GM20431 (cell line): ENCODE measurements around the gene HOXC9.

Experiments
- in situ Hi-C: fragments of 300-500 bp; cut with MseI, MboI; formaldehyde crosslinking; loops from one replicate; pipeline ENCODE4 v1.15.0; 2020; ENCODE audit warnings: low sequenced_read_pairs; ENCODE audit not compliant: unreplicated experiment

Gene HOXC9

GRCh38 chr12:54000116-54001114 is at the start of gene HOXC9:
HOXC9 (plus strand) TSS chr12:54000161; CDS start chr12:54000189, 28 bp downstream.
- in situ Hi-C loops: loop anchor here (25.0 kb wide), 1 partner anchor 362 kb away; the partner anchor contains the start of gene GPR84

GRCh38 chr12:53950437-53950773 is 49.6 kb upstream of the HOXC9 start:
- in situ Hi-C loops: no loop called here

DNA sequence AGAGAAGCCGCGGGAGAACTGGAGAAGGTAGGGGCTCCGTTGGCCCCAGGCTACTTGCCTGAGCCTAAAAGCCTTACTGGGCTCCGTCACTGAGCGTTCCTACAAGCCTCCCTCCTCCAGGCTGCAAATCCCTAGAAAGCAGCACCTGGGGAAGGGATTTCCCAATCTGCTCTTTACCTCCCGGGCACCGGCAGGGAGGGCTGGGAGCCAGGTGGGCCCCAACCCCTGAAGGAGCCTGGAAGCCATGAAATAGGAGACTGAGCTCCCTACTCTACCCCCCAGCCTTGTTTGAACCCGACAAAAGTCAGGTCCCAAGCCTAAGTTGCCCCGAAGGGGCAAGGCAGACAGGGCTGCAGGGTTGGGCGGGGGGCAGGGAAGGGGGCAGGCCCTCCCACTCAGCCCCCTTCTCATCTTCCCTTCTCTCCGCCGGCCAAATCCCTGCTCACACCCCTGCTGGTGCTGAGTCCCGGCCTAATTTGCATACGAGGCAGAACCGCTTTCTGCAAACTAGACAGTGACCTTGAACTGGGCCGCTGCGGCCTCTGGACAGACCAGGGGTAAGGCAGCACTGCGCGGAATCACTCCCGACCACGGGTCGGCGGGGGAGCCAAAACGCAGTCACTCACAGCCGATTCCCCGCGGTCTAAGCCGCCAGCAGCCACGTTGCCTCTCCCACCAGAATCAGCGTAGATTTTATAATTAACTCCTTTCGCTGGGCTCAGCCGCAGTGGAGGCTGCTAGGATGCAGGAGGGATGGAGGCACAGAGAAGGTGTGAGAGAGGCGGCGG is 49.0 kb upstream of the HOXC9 start:
- in situ Hi-C loops: no loop called here

DNA sequence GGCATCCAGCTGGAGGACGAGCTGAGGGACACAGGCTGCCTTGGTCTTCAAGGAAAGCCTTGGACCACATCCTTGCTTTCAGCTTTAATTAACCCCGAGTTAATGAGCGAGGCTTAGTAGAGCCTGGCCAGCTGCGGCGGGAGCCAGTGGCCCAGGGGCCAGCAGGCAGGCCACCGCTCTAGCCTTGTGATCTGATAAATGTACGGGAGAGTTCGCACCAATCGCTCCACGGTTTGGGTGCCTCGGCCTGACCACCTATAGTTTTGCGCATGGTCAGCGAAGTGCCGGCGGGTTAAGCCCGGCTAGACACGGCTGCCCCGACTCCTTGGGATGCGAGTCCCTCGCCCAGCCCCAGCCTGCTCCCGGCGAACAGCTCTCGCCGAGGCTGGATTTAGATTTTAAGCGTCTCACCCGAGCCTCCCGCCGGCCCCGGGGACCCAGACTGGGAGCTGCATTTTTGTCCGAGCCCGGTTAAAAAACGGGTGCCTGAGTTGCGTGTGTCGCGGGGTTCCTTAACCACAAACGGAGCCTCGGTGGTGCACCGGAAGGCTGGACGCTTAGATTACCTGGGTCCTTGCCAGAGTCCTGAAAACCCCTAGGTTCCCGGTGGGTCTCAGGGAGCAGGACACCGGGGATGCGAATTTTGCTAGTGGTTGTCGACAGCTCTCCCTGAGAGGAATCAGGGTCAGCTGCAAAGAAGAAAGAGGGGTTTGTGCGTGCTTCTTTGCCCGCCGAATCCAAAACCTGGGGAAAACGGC is 48.2 kb upstream of the HOXC9 start:
- in situ Hi-C loops: no loop called here

DNA sequence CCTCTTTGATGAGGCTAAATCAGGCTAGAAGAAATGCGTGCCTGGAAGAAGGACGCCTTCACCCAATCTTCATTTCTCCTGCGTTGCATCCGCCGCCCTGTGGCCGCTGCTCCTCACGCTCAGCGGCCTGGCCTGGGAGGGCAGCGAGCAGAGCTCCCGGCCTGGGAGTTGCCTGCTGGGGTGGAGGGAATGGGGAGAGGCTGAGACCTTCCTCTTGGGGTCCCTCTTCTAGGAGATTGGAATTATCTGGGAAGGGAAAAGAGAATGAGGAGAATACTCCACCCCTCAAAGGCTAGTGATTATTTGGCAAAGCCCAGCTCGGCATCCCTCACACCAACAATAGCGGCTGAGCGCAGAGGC is 47.6 kb upstream of the HOXC9 start:
- in situ Hi-C loops: no loop called here

- in situ Hi-C loops: no loop called here
Observed at GRCh38 chr12:53952871-53953734, 46.9 kb upstream of the HOXC9 start.

DNA sequence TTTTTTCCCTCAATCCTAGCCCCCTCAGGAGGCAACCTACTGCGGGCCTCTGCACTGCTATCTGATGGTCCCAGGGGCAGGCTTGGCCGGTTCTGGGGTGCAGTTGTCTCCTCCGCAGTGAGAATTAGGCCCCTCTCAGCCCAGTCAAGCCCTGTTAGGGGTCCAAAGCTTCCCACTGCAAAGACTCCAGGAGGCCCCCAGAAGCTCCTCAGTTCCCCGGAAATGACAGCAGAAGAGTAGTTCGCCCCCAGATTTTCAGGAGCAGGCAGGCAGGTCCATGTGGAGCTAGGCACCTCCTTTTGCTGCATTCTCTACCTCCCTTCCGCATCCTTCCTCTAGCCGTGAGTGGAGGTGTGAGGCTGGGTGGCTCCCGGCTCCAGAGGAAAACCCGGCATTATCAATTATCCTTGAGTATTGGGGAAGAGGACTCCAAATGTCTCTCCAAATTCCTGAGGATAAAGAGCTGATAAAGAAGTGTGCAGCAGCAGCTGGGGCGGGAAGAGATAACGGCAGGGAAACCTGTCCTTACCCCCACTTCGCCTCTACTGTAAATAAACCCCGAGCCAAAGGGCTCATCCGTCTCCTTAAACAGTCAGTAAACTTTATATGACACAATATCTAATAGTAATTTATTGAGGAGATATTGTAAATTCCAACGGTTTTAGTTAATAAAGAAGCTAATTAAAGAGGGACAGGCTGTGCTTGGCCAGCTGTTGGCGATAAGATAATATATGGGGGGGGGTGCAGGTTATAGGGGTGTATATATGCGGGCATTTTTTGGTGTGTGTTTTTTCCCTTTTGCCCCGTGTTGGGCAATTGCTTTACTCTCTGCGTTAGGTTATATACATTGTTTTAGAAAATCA is 45.9 kb upstream of the HOXC9 start:
- in situ Hi-C loops: no loop called here

GRCh38 chr12:53954694-53955035 is 45.3 kb upstream of the HOXC9 start, which contains the start of gene HOXC12:
HOXC12 (plus strand) TSS chr12:53954903; CDS start chr12:53954930, 27 bp downstream.
- in situ Hi-C loops: no loop called here

GRCh38 chr12:53955036-53955775 is 44.8 kb upstream of the HOXC9 start:
- in situ Hi-C loops: no loop called here

- in situ Hi-C loops: no loop called here
Observed at GRCh38 chr12:53955776-53956250, 44.1 kb upstream of the HOXC9 start.

DNA sequence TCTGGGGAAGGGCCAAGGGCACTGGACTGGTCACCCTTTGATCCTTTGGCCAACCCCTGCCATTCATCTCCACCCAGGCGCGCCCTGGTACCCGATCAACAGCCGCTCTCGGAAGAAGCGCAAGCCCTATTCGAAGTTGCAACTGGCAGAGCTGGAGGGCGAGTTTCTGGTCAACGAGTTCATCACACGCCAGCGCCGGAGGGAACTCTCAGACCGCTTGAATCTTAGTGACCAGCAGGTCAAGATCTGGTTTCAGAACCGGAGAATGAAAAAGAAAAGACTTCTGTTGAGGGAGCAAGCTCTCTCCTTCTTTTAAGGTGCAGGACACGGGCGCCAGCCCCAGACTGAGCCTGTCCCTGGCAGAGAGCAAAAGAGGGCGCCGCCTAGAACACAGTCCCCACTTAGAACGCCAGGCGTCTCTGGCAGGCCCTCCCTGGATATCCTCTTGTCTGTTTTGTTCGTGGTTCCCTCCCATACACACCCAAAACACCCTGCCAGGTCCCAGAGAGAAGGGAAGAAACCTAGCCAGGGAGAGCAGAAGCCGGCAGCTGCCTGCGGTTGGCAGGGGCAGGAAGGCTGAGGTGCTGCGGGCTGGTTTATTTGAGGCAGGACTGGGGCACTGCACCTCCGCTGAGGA is 43.6 kb upstream of the HOXC9 start:
- in situ Hi-C loops: no loop called here

GRCh38 chr12:53956914-53957536 is 42.9 kb upstream of the HOXC9 start:
- in situ Hi-C loops: no loop called here

DNA sequence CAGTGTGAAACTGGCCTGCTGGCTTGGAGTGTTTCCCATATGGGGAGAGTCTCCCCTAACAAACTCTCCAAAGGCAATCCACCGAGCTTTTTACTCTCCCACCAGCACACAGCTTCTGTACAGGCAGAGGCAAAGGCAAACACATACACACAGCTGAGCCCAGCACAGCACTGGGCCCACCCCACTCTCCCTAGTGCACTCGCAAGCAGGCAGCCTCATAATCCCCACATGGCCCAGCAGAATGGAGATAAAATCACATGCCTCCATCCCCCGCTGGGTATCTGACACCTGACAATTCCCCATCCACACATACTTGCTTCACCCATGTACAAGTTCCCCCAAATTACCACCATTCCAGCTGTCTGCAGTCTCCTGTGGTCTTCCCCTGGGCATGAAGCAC is 41.8 kb upstream of the HOXC9 start:
- in situ Hi-C loops: no loop called here

- in situ Hi-C loops: no loop called here
Observed at GRCh38 chr12:53959314-53959713, 40.6 kb upstream of the HOXC9 start.

- in situ Hi-C loops: no loop called here
Observed at GRCh38 chr12:53960187-53961024, 39.6 kb upstream of the HOXC9 start.
